ENCODE measurements around the gene CPVL.

CPVL gene

GRCh38 chr7:29075606-29076005 lies 70.7 kb downstream of the CPVL start:
- TF ChIP-seq CTCF (IDR thresholded peaks at IDR 0.05; ENCODE audit: poor library complexity, severe bottlenecking): no peak
- no peaks in the 10 kb centered on the region for H3K9me3 ChIP-seq (ENCODE audit: severe bottlenecking)
- ATAC-seq (ENCODE audit: low read depth): no peak
- no peaks in the 10 kb centered on the region for H3K27me3 ChIP-seq (ENCODE audit: insufficient read depth, poor library complexity, severe bottlenecking)
- no peak for DNase-seq (ENCODE audit: low spot score)
- H3K36me3 ChIP-seq (ENCODE audit: low read depth): no peaks in the 10 kb centered on the region
- H3K4me3 ChIP-seq (ENCODE audit: severe bottlenecking): no peak overlapping the region
- H3K27ac ChIP-seq (ENCODE audit: poor library complexity, severe bottlenecking): no peak overlapping the region
- no peaks in the 10 kb centered on the region for H3K4me1 ChIP-seq (ENCODE audit: insufficient read depth, poor library complexity, severe bottlenecking)

GRCh38 chr7:29071203-29071874 lies 75.0 kb downstream of the CPVL start:
- Histone ChIP-seq H3K4me1 (ENCODE audit: insufficient read depth, poor library complexity, severe bottlenecking) (no peaks in the 10 kb centered on the region), H3K36me3 (ENCODE audit: low read depth) (no peaks in the 10 kb centered on the region), H3K27ac (ENCODE audit: poor library complexity, severe bottlenecking) (no peak overlapping the region), H3K27me3 (ENCODE audit: insufficient read depth, poor library complexity, severe bottlenecking) (no peaks in the 10 kb centered on the region), H3K4me3 (ENCODE audit: severe bottlenecking) (no peak overlapping the region), H3K9me3 (ENCODE audit: severe bottlenecking) (no peaks in the 10 kb centered on the region)
- no peak for ATAC-seq (ENCODE audit: low read depth)
- DNase-seq (ENCODE audit: low spot score): no peak
- no peak for TF ChIP-seq CTCF (IDR thresholded peaks at IDR 0.05; ENCODE audit: poor library complexity, severe bottlenecking)

- DNase-seq (ENCODE audit: low spot score): no peak
- Histone ChIP-seq H3K4me1 (ENCODE audit: insufficient read depth, poor library complexity, severe bottlenecking) (no peaks in the 10 kb centered on the region), H3K36me3 (ENCODE audit: low read depth) (no peaks in the 10 kb centered on the region), H3K4me3 (ENCODE audit: severe bottlenecking) (no peak overlapping the region), H3K27ac (ENCODE audit: poor library complexity, severe bottlenecking) (no peak overlapping the region), H3K27me3 (ENCODE audit: insufficient read depth, poor library complexity, severe bottlenecking) (no peaks in the 10 kb centered on the region), H3K9me3 (ENCODE audit: severe bottlenecking) (no peaks in the 10 kb centered on the region)
- no peak for TF ChIP-seq CTCF (IDR thresholded peaks at IDR 0.05; ENCODE audit: poor library complexity, severe bottlenecking)
- ATAC-seq (ENCODE audit: low read depth): no peak
Measured at GRCh38 chr7:29066641-29067040, 79.7 kb downstream of the CPVL start.

GRCh38 chr7:29065181-29065857 lies 81.0 kb downstream of the CPVL start:
- H3K9me3 ChIP-seq (ENCODE audit: severe bottlenecking): no peaks in the 10 kb centered on the region
- no peak for TF ChIP-seq CTCF (IDR thresholded peaks at IDR 0.05; ENCODE audit: poor library complexity, severe bottlenecking)
- no peak overlapping the region for H3K27ac ChIP-seq (ENCODE audit: poor library complexity, severe bottlenecking)
- no peak for DNase-seq (ENCODE audit: low spot score)
- ATAC-seq (ENCODE audit: low read depth): no peak
- H3K4me1 ChIP-seq (ENCODE audit: insufficient read depth, poor library complexity, severe bottlenecking): no peaks in the 10 kb centered on the region
- no peak overlapping the region for H3K4me3 ChIP-seq (ENCODE audit: severe bottlenecking)
- no peaks in the 10 kb centered on the region for H3K36me3 ChIP-seq (ENCODE audit: low read depth)
- H3K27me3 ChIP-seq (ENCODE audit: insufficient read depth, poor library complexity, severe bottlenecking): no peaks in the 10 kb centered on the region

- DNase-seq (ENCODE audit: low spot score): no peak
- no peak for ATAC-seq (ENCODE audit: low read depth)
- no peak overlapping the region for H3K4me3 ChIP-seq (ENCODE audit: severe bottlenecking)
Measured at GRCh38 chr7:29063872-29064271, 82.5 kb downstream of the CPVL start.

More at GRCh38 chr7:29063872-29064271, 82.5 kb downstream of the CPVL start:
- Histone ChIP-seq H3K27ac (ENCODE audit: poor library complexity, severe bottlenecking) (no peak overlapping the region), H3K27me3 (ENCODE audit: insufficient read depth, poor library complexity, severe bottlenecking) (no peaks in the 10 kb centered on the region), H3K9me3 (ENCODE audit: severe bottlenecking) (no peaks in the 10 kb centered on the region), H3K4me1 (ENCODE audit: insufficient read depth, poor library complexity, severe bottlenecking) (no peaks in the 10 kb centered on the region), H3K36me3 (ENCODE audit: low read depth) (no peaks in the 10 kb centered on the region)
- no peak for TF ChIP-seq CTCF (IDR thresholded peaks at IDR 0.05; ENCODE audit: poor library complexity, severe bottlenecking)

All from RWPE2 (cell line).